Transverse colon (tissue), 4 donors: Measurements from ENCODE around the gene MAT2B. TPM values are rescaled to one million over a fixed set of nuclear protein-coding genes. Genes with fewer than 3 reads are reported as not detected.
A peak's percentile ranks its signal among the peaks of the same experiment; 100 is the strongest.

ENCODE experiments used
- DNase-seq: peaks from one replicate; pipeline ENCODE4 v3.0.0-alpha.2; 2019
- H3K27ac ChIP-seq, 4 donors: fragments of 200-600 bp; sonication (generic); 2 replicates each; pipeline ENCODE4 v1.5.1; 2016 to 2018; ENCODE audit warnings: inconsistent platforms in 4 of 4
- H3K27me3 ChIP-seq: fragments of 200-600 bp; sonication (generic); 2 replicates; pipeline ENCODE4 v1.5.1; 2017; ENCODE audit warnings: inconsistent platforms
- H3K36me3 ChIP-seq, 4 donors: fragments of 200-600 bp; sonication (generic); 2 replicates each; pipeline ENCODE4 v1.5.1; 2017 to 2019; ENCODE audit warnings: inconsistent platforms in 4 of 4
- H3K4me1 ChIP-seq, 4 donors: fragments of 200-600 bp; sonication (generic); 2 replicates each; pipeline ENCODE4 v1.5.1; 2017 to 2020; ENCODE audit warnings: inconsistent platforms in 4 of 4
- H3K4me3 ChIP-seq, 4 donors: fragments of 200-600 bp; sonication (generic); 1 replicate in 1 of 4; 2 replicates in 3 of 4; pipeline versions ENCODE4 v1.5.1 to v1.6.1; 2017 to 2019; ENCODE audit warnings: inconsistent platforms in 4 of 4
- H3K9me3 ChIP-seq, 2 donors: fragments of 200-600 bp; sonication (generic); 2 replicates each; pipeline ENCODE4 v1.5.1; 2017 to 2019; ENCODE audit warnings: inconsistent platforms in 2 of 2
- EP300 ChIP-seq: sonication (generic); formaldehyde crosslinking; IDR thresholded peaks from one replicate; pipeline ENCODE4 v1.6.1; 2017; ENCODE audit warnings: antibody characterized with exemption, low read depth
- POLR2A ChIP-seq: fragments of 450-650 bp; IDR thresholded peaks from one replicate; pipeline ENCODE4 v1.6.1; 2016; ENCODE audit warnings: antibody characterized with exemption, mild to moderate bottlenecking, moderate library complexity
- POLR2AphosphoS5 ChIP-seq, 3 donors: sonication (generic); formaldehyde crosslinking; IDR thresholded peaks; one replicate each; pipeline ENCODE4 v1.6.1; 2016; ENCODE audit warnings: antibody characterized with exemption in 3 of 3
- WGBS, 2 donors: methylation state at CpG; one replicate each; pipeline ENCODE4 v1.1.5; 2018; ENCODE audit warnings: low coverage in 1 of 2; 5-methylcytosine and 5-hydroxymethylcytosine counted together
- in situ Hi-C, 4 donors: fragments of 200-750 bp; cut with MboI; loops; one replicate each; pipeline versions ENCODE4 v1.15.0 to v1.15.1; 2017; ENCODE audit warnings: low sequenced_read_pairs in 3 of 4, low pct_ligation_motif_present in 1 of 4, low pct_unique_long_range_greater_than_20kb in 1 of 4
- intact Hi-C: fragments of 100-400 bp; cut with DNase I; formaldehyde crosslinking; loops from one replicate; pipeline ENCODE4 v1.15.1; 2023; ENCODE audit warnings: low total_unique reads
- total RNA-seq, 4 donors: library from RNA; depleted of rRNA; stranded (reverse); fragments of >200 nt; gene quantifications; one replicate each; pipeline ENCODE4 v1.1.0, GENCODE V29; 2016
- TF ChIP-seq, protein P1 (sequence below), 5 experiments: fragments of 200-600 bp in 3 of 5; fragments of 450-650 bp in 2 of 5; sonication (generic) in 3 of 5; IDR thresholded peaks; 1 replicate in 2 of 5; 2 replicates in 3 of 5; pipeline ENCODE4 v1.5.1; 2016 to 2017; ENCODE audit warnings: antibody characterized with exemption in 5 of 5, inconsistent platforms in 3 of 5, mild to moderate bottlenecking in 2 of 5, moderate library complexity in 1 of 5

The MAT2B gene
- total RNA-seq, 4 donors from 2014 or later = 20.2 to 409 (median 71.6) TPM

- intact Hi-C loops (no loop called here), in situ Hi-C loops (loop anchor here (10.0 to 25.0 kb wide), 4 partner anchors 449 to 1649 kb away; no protein-coding TSS in a partner anchor)
- H3K4me3 ChIP-seq = no peak overlapping the region
- no peak for DNase-seq
- no peak overlapping the region for H3K27ac ChIP-seq
- TF ChIP-seq POLR2AphosphoS5 (IDR thresholded peaks at IDR 0.05) (no peak), EP300 (no peak), POLR2A (no peak)
- TF ChIP-seq, protein P1, sequence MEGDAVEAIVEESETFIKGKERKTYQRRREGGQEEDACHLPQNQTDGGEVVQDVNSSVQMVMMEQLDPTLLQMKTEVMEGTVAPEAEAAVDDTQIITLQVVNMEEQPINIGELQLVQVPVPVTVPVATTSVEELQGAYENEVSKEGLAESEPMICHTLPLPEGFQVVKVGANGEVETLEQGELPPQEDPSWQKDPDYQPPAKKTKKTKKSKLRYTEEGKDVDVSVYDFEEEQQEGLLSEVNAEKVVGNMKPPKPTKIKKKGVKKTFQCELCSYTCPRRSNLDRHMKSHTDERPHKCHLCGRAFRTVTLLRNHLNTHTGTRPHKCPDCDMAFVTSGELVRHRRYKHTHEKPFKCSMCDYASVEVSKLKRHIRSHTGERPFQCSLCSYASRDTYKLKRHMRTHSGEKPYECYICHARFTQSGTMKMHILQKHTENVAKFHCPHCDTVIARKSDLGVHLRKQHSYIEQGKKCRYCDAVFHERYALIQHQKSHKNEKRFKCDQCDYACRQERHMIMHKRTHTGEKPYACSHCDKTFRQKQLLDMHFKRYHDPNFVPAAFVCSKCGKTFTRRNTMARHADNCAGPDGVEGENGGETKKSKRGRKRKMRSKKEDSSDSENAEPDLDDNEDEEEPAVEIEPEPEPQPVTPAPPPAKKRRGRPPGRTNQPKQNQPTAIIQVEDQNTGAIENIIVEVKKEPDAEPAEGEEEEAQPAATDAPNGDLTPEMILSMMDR (IDR thresholded peaks at IDR 0.05) = no peak
- no peaks in the 10 kb centered on the region for H3K9me3 ChIP-seq
- H3K4me1 ChIP-seq = peaks cover 0 to 21% (median 12%) of the 10 kb centered on the region in 4 donors
- WGBS, 2 donors = 35% methylated on average over 1 of the region's 1 CpG; no CpG with 5 or more reads in 1 of the 2 donors
- H3K36me3 ChIP-seq = no peaks in the 10 kb centered on the region
- H3K27me3 ChIP-seq = peaks cover 47% of the 10 kb centered on the region
These were observed 57.7 kb downstream of the MAT2B start for GRCh38 chr5:163563112-163563511.

- no peak for DNase-seq
- 69 to 85% methylated on average over 3 of the region's 3 CpGs for WGBS, 2 donors
- intact Hi-C loops = no loop called here
- Histone ChIP-seq H3K4me3 (no peak overlapping the region), H3K27ac (no peak overlapping the region), H3K9me3 (no peaks in the 10 kb centered on the region), H3K27me3 (peaks cover 50% of the 10 kb centered on the region), H3K4me1 (peaks cover 0 to 21% (median 12%) of the 10 kb centered on the region in 4 donors), H3K36me3 (no peaks in the 10 kb centered on the region)
- in situ Hi-C loops = loop anchor here (10.0 to 25.0 kb wide), 4 partner anchors 448 to 1648 kb away; no protein-coding TSS in a partner anchor
- TF ChIP-seq POLR2A (no peak), POLR2AphosphoS5 (IDR thresholded peaks at IDR 0.05) (no peak), EP300 (no peak)
- TF ChIP-seq, protein P1 (IDR thresholded peaks at IDR 0.05) = no peak
These were observed 58.5 kb downstream of the MAT2B start for GRCh38 chr5:163563880-163564279.

- in situ Hi-C loops = loop anchor here (10.0 to 25.0 kb wide), 4 partner anchors 448 to 1648 kb away; no protein-coding TSS in a partner anchor
- Histone ChIP-seq H3K27ac (no peak overlapping the region), H3K27me3 (peaks cover 53% of the 10 kb centered on the region), H3K4me3 (no peak overlapping the region), H3K36me3 (no peaks in the 10 kb centered on the region), H3K4me1 (peaks cover 0 to 21% (median 12%) of the 10 kb centered on the region in 4 donors), H3K9me3 (no peaks in the 10 kb centered on the region)
- intact Hi-C loops = no loop called here
- TF ChIP-seq, protein P1 (IDR thresholded peaks at IDR 0.05) = peak; percentile 82 to 92 (median 88)
- TF ChIP-seq EP300 = no peak
- 12 to 16% methylated on average over 7 of the region's 7 CpGs for WGBS, 2 donors
- DNase-seq = peak; percentile 62
These were observed 59.0 kb downstream of the MAT2B start for GRCh38 chr5:163564321-163564938.

GRCh38 chr5:163565492-163565891, 60.1 kb downstream of the MAT2B start:
- Histone ChIP-seq H3K27ac (no peak overlapping the region), H3K36me3 (no peaks in the 10 kb centered on the region), H3K27me3 (peaks cover 43% of the 10 kb centered on the region), H3K4me1 (peaks cover 0 to 21% (median 12%) of the 10 kb centered on the region in 4 donors), H3K4me3 (peak overlapping the region in 3 of 4 donors; percentile 20 to 45 (median 30)), H3K9me3 (no peaks in the 10 kb centered on the region)
- intact Hi-C loops = no loop called here
- TF ChIP-seq, protein P1 (IDR thresholded peaks at IDR 0.05) = no peak
- no peak for TF ChIP-seq EP300
- no peak for TF ChIP-seq POLR2A
- TF ChIP-seq POLR2AphosphoS5 (IDR thresholded peaks at IDR 0.05) = no peak
- 6 to 8% methylated on average over 10 to 11 of the region's 11 CpGs for WGBS, 2 donors
- in situ Hi-C loops = loop anchor here (5.0 to 25.0 kb wide), 5 partner anchors 447 to 1647 kb away; no protein-coding TSS in a partner anchor
- no peak for DNase-seq
